Esophagus muscularis mucosa (tissue), 3 donors: ENCODE results near the gene AP3D1.

Experiments used
- EP300 ChIP-seq: sonication (generic); formaldehyde crosslinking; IDR thresholded peaks from one replicate; pipeline ENCODE4 v1.6.1; 2017; ENCODE audit warnings: antibody characterized with exemption
- TF ChIP-seq, protein P1 (sequence below), 3 experiments: fragments of 200-600 bp in 2 of 3; fragments of 450-650 bp in 1 of 3; sonication (generic) in 2 of 3; IDR thresholded peaks; one replicate each; pipeline ENCODE4 v1.5.1; 2017 to 2019; ENCODE audit warnings: antibody characterized with exemption in 3 of 3, mild to moderate bottlenecking in 2 of 3, moderate library complexity in 1 of 3

DNA sequence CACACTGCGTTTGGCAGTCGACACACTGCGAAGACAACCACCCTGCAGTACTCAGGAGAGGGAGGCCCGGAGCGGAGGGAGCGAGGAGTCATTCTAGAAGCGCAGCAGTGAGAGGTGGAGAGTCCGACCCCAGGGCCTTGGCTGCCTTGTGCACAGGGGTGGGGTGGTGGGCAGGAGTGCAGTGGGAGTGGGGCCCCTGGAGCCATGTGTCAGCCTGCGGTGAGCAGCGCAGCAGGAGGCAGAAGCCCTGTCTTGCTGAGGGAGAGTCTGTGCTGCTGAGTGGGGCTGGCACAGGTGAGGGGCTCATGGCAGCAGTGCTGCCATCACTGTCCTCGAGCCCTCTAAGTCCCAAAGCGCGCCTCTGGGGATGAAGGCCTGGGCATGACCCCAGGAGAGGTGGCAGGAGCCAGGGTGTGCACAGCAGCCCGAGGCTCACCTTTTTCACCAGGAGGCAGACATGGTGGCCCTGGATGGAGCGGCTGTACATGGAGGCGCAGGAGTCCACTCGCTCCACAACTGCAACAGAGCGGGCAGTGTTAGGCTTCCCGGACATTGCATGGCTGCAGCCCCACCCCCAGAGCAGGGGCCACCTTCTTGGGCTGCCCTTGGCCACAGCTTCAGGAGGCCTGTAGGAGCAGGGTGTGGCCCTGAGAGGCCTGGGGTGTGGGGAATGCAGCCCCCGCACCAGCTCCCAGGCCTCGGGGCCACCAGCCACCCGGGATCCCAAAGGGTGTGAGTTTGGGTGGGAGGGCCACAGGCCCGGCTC lies 42.9 kb downstream of the AP3D1 start:
- no peak for TF ChIP-seq EP300
- TF ChIP-seq, protein P1, sequence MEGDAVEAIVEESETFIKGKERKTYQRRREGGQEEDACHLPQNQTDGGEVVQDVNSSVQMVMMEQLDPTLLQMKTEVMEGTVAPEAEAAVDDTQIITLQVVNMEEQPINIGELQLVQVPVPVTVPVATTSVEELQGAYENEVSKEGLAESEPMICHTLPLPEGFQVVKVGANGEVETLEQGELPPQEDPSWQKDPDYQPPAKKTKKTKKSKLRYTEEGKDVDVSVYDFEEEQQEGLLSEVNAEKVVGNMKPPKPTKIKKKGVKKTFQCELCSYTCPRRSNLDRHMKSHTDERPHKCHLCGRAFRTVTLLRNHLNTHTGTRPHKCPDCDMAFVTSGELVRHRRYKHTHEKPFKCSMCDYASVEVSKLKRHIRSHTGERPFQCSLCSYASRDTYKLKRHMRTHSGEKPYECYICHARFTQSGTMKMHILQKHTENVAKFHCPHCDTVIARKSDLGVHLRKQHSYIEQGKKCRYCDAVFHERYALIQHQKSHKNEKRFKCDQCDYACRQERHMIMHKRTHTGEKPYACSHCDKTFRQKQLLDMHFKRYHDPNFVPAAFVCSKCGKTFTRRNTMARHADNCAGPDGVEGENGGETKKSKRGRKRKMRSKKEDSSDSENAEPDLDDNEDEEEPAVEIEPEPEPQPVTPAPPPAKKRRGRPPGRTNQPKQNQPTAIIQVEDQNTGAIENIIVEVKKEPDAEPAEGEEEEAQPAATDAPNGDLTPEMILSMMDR (IDR thresholded peaks at IDR 0.05): no peak
